Activated T-helper 9 cell treated with anti-CD3 and anti-CD28 coated beads, Interleukin-2, amount 50 U/mL, for 16 hours (primary cell): ENCODE results near the gene ERMAP.
"Not testable (repeated sequence)": the region's sequence is repeated elsewhere in the genome, so short reads cannot be mapped to it uniquely, and the experiment has no call there.

Experiments
- DNase-seq: peaks from one replicate; pipeline ENCODE4 v3.0.0-alpha.2; 2020; ENCODE audit warnings: low read depth

Gene ERMAP

DNA sequence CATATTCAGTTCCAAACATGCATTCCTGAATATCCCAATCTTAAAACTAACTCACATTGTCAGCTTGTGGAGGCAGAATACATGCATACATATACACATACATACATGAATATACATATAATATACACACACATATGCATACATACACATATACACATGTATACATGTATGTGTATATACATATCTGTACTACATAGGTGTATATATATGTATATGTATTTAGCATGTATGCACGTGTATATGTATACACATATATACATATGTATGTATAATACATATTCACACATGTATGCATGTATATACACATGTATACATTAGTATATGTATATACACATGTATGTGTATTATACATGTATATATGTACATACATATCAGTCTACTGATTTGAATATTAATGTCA is 28.3 kb downstream of the ERMAP start:
- DNase-seq = no peak

DNA sequence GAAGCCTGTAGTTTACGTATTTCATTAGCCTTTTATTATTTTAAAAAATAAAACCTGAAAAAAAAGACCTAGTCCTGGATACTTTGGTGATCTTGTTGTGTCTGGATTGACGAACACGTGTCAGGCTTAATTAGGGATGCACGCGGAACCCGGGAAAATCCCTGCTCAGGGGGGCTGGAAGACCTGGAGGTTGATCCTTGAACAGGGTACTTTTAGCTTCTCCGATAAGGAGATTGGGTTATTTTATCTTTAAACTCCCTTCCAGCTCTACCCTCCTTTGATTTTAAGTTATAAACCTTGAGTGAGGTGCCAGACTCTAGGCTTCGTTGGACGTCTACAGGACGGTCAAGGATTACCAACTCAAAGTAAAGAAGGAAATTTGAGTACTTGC is 28.9 kb downstream of the ERMAP start:
- no peak for DNase-seq

GRCh38 chr1:42846257-42847110 is 29.6 kb downstream of the ERMAP start, which contains the start of gene ZNF691:
Gene ZNF691, plus strand, starts transcription at chr1:42846613. Its CDS starts 3,046 bp downstream, at chr1:42849659.
- DNase-seq = peak; percentile 80

DNA sequence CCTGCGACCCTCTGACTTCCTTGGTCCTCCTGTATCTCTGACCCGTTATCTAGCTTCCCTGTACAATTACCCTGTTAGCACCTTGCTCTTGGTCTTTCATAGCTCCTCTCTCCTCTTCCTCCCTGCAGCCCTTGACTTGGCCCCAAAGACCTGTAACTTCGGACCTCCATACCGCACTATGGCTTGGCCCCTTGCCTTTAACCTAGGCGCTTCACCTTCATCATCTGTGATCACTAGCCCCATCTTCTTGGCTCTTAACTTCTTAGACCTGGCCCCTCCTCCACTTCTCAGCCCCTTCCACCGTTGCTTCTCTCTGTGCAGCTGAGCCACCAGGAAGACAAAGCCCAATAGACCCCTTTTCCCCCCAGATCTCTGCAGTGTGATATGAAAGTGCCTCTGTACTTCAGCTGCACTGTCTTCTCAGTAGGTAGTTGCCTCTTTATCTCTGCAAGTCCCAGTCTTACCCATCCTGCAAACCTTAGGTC is 30.2 kb downstream of the ERMAP start:
- DNase-seq = no peak

DNA sequence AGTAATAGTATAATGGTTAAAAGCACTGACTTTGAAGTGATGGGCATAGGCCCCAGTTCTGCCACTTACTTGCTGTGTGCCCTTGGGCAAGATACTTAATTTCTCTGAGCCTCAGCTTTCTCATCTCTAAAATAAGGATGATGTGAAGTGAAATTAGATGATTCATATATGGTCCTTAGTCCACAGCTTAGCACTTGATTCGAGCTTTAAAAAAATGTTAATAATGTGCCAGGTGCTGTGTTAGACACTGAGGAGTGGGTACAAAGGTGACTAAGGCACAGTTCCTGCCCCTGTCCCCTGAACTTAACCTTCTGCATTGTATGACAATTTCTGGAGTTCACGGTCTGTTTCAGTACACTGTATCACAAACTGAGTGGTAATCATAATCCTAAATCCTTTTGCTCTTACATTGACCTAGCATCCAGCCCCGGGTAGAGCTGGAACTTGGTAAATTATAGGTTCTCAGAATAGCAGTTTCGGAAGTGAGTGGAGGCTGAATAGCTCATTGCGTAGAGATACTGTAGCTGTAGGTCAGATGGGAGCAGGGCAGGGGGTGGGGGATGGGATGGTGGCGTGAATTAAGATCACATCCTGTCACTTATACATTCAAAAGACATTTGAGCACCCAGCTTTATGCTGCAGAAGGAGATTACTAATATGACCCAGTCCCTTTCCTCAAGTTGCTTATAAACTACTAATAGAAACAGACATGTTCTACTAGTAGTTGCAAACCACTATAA is 31.0 kb downstream of the ERMAP start:
- no peak for DNase-seq

- no peak for DNase-seq
These were observed 32.1 kb downstream of the ERMAP start for GRCh38 chr1:42848823-42849537.

DNA sequence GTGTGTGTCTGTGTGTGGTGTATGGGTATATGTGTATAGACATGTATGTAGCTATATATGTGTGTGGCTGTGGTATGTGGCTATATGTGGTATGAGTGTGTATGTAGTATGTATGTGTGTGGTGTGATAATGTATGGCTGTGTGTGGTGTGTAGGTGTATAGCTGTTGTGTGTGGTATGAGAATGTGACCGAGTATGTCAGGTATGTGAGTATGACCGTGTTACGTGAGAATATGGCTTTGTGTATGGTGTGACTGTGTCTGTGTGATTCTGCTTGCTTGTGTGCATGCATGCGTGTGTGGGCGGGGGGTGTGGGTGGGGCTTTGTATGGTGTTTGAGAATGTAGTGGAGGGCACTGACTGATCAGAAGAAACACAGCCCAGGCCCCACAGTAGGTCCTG is 33.0 kb downstream of the ERMAP start:
- no peak for DNase-seq

GRCh38 chr1:42851420-42851819 is 34.5 kb downstream of the ERMAP start:
- no peak for DNase-seq

DNA sequence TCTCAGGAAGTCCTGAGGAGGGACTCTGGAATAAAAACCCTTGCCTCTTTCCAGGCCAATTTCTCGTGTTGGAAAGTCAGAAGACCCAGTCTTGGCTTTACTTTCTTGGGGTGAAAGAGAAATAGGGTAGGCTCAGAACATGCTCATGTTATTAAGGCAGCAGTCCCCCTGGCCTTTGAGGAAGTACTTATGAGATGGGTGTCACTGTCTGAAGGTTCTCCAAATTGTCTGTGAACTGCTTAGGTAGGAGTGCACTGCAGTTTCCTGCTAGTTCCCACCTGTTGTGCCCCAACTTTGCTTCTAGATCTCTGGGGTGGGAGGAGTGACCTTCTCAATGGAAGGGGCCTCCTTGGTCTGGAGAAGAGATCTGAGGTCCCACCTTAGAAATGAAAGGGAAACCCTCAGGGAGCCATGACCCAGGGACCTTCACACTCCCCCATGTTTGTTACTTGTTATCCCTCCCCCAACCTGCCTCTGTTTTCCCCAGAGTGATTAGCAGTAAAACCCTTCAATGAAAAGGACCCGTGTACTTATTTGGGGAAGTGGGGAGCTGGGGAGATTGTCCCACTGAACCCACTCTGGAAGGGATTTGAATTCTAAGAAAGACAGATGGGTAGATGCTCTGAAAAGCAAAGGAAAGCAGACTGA is 35.2 kb downstream of the ERMAP start:
- no peak for DNase-seq

DNA sequence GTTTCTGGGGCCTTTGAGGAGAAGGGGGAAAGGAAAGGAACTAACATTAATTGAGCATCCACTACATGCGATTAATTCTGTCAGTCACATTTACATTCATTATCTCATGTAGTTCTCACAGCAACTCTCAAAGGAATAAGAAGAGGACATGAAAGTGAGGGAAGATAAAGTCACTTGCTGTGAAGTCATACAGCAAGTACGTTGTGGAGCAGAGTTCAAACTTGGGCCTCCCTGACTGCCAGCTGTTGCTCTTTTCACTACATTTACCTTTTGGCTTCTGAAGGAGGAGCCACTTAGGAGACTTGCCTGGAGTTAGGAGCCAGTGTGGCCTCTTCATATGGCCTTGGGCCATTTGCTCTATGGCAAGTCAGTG is 35.7 kb downstream of the ERMAP start:
- DNase-seq = no peak

GRCh38 chr1:42853116-42853884 is 36.4 kb downstream of the ERMAP start:
- no peak for DNase-seq

DNA sequence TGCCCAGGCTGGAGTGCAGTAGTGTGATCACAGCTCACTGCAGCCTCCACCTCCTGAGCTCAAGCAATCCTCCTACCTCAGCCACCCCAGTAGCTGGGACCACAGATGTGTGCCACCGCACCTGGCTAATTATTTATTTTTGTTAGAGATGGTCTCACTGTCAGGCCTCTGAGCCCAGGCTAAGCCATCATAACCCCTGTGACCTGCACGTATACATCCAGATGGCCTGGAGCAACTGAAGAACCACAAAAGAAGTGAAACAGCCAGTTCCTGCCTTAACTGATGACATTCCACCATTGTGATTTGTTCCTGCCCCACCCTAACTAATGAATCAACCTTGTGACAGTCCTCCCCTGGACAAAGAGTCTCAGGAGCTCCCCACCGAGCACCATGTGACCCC is 39.6 kb downstream of the ERMAP start:
- not testable (repeated sequence) for DNase-seq

DNA sequence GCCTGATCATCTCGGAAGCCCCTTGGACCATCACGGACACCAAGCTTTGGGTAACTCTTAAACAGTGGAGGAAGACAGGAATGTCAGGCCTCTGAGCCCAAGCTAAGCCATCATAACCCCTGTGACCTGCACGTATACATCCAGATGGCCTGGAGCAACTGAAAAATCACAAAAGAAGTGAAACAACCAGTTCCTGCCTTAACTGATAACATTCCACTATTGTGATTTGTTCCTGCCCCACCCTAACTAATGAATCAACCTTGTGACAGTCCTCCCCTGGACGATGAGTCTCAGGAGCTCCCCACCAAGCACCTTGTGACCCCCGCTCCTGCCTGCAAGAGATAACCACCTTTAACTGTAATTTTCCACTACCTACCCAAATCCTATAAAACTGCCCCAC is 42.4 kb downstream of the ERMAP start:
- DNase-seq = not testable (repeated sequence)

- no peak for DNase-seq
These were observed 43.6 kb downstream of the ERMAP start for GRCh38 chr1:42860339-42861013.

GRCh38 chr1:42861014-42861399 is 44.1 kb downstream of the ERMAP start:
- DNase-seq = no peak

GRCh38 chr1:42866549-42866948 is 49.6 kb downstream of the ERMAP start:
- no peak for DNase-seq

- not testable (repeated sequence) for DNase-seq
These were observed 51.5 kb downstream of the ERMAP start for GRCh38 chr1:42868466-42868865.

DNA sequence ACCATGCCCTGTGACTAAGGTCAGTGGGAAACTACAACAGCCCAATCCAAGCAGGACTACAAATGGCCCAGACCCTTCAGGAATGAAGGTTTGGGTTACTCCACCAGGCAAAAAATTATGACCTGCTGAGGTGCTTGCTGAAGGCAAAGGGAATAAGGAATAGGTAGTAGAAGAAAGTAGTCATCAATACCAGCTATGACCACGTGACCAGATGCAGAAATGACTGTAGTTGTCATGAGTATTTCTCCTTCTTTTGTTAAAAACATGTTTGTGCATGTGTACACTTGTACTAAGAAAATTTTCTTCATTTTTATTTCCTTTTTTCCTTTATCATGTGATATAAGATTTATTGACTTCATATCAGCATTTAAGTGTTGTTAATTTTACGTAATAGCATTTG is 52.3 kb downstream of the ERMAP start:
- not testable (repeated sequence) for DNase-seq

DNA sequence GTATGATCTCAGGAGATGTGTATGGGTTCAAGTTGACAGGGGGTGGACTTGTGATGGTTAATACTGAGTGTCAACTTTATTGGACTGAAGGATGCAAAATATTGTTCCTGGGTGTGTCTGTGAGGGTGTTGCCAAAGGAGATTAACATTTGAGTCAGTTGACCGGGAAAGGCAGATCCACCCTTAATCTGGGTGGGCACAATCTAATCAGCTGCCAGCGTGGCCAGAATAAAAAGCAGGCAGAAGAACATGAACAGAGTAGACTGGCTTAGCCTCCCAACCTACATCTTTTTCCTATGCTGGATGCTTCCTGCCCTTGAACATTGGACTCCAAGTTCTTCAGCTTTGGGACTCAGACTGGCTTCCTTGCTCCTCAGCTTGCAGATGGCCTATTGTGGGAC is 52.8 kb downstream of the ERMAP start:
- DNase-seq = not testable (repeated sequence)

- DNase-seq = not testable (repeated sequence)
These were observed 56.2 kb downstream of the ERMAP start for GRCh38 chr1:42873108-42873507.

GRCh38 chr1:42873670-42874069 is 56.7 kb downstream of the ERMAP start:
- DNase-seq = no peak
